T-helper 22 cell (primary cell): ENCODE results near the gene STK32B.

Source experiments
- DNase-seq: peaks from one replicate; pipeline ENCODE4 v3.0.0-alpha.2; 2020; ENCODE audit warnings: low read depth

Gene STK32B

DNA sequence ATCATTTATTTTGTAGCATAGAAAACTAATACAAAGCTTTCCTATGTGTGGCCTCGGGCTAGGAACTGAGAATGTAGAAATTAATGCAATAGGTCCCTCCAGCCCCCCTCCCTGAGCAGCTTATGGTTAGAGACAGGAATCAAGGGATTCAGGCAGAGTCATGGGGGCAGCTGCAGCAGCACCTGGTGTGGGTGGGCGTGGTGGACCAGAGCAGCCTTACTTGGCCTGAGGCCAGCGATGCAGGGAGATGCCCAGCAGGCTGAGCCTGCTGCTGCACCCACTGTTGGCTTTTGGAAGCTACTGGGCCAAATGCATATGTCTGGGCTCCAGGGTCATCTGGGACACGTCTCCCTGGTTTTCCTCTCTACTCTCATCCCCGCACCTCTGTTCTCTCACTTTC, 74.0 kb downstream of the STK32B start:
- no peak for DNase-seq

DNA sequence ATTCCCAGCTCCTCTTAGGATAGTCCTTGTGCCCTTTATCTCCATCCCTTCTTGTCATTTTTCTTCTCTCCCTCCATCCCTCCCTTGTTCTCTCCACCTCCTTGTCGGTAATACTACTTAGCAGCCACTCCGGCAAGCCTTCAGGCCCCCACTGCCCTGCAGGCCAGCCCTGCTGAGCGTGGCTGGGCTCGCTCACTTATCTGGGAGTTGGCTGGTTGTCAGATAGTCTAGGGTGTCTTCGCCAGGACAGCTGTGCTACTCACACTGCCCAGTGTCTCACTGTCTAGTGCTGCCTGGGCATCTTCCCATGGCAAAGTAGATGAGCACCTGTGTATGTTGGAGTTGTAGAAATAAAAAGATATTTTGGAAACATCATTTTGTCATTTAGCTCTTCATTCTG, 75.0 kb downstream of the STK32B start:
- no peak for DNase-seq

DNA sequence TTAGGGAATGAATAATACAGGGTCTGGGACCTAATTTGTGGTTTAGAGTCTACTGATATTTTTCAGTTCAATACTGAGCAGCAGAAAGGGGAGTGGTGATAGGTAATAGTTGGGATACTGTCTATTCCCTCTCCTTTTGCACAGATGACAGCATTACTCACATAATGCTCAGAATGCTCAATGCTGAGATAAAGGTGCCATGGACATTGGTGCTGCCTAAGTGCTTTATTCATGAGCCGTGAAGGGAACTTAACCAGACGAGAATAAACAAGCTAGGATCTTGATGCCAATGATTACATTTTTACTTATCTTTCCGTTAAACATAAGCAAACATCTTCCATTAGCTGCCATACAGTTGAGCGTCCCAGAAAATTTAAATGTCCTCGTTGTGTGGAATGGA, 75.6 kb downstream of the STK32B start:
- DNase-seq = no peak

DNA sequence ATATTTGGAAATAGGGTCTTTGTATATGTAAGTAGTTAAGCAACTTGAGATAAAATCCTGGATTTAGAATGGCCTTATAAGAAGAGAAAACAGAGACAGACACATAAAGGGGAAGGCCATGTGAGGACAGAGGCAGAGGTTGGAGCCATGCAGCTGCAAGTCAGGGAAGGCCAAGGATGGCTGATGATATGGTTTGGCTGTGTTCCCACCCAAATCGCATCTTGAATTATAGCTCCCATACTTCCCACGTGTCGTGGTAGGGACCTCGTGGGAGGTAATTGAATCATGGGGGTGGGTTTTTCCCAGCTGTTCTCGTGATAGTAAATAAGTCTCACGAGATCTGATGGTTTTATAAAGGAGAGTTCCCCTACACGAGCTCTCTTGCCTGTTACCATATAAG, 76.3 kb downstream of the STK32B start:
- no peak for DNase-seq

DNA sequence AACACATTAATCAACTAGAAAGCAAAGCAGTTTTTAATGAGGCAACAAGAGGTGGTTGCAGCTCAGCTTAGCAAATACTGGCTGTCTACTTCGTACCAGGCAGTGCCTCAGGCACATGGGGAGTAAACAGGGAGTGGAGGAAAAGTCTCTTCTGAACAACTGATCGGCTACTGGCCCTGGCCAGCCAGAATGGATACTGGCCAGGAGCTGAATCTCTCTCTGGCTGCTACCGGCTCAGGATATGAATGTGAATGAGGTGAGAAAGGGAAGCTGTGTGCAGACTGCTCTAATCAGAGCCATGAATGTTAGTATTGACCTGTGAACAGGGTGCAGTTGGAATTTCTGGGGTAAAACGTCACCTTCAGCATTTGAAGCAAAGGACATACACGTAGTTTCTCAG, 77.3 kb downstream of the STK32B start:
- DNase-seq = no peak

DNA sequence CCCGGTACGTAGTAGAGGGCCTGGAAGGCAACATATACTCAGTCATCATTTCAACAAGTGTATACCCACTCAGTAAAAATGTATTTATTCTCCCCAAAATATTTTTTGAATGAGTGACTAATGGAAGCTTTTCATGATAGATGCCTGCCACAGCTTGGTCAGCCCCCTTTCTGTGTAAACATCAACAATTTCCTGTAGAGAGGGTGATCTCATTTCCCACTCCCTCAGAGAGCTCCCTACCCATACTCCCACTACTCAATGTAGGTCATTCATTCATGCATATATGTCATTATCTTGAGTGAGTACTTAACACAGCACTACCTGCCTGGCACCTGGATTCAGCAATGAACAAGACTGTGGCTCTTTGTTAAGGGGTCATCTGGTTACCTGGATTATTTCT, 81.9 kb downstream of the STK32B start:
- DNase-seq = no peak

DNA sequence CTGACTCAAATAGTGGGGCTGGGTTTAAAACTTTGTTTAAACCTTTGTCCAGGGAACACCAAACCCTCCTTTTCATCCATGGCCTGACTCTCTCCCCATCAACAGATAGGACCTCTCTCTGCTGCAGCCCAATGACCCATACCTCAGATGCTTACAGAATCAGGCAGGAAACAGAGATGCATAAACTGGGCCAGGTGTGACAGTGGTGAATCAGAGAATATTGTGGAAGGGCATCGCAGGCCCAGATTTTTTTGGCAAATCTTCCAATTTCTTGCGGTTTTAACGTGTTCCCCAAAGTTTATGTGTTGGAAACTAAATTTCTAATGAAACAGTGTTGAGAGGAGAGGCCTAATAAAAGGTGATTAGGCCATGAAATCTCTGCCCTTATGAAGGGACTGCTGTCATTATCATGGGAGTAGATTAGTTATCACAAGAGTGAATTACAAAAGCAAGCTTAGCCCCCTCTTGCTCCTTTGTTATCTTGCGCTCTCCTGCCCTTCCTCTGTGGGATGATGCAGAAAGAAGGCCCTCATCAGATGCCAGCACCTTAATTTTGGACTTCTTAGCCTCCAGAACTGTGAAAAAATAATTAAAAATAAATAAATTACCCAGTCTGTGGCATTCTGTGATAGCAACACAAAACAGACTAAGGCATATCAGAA, 82.8 kb downstream of the STK32B start:
- no peak for DNase-seq

DNA sequence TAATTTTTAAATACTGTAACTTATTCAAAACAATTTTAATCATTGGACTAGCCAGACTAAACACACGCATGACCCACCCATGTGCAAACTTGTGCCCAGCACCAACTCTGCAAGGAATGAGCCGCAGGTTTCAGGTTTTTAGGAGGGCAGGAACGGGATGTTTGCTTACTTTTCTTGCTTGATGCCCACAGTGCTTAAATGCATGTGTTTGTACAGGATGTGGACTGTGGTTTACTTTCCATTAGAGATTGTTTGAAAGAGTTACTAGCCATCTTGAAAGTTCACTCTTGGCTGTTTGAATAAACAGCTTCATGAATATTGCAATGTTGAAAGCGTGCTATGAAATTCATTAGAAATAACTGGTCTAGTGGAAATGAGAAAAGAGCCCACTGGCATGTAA, 83.3 kb downstream of the STK32B start:
- no peak for DNase-seq

DNA sequence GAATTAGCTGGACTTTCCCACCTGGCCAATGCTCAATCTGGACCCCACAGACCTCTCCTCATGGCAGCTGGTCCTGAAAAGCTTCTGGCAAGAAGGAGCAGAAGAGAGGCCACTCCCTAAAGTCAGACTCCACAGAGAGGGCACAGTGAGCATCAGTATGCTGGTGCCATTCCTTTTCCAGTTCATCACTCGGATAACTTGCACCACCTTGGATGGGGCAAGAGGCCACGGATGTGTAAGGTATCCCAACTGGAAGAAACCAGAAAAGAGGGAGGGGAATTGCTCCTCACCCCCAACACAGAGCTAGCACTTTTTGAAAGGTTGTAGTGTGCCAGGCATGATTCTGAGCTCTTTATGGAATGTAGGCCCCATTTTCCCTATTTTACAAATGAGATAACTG, 85.9 kb downstream of the STK32B start:
- no peak for DNase-seq

DNA sequence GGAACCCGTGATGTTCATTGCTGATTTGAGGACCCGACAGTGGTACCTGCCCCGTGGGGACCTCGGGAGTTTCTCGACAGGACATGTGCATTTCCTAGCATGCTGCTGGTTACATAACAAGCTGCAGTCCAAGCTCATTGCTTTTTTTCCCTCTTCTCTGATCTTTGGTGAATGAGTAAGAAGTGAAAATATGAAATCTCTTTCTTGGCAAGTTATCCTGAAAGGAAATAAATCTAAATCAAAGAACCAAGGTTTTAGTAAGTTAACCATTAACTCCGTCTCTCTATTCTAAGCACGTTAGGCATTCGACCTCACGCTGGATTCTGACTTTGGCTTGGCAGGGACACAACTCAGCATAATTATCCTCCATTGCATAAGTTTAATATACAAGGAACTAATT, 86.6 kb downstream of the STK32B start:
- no peak for DNase-seq

DNA sequence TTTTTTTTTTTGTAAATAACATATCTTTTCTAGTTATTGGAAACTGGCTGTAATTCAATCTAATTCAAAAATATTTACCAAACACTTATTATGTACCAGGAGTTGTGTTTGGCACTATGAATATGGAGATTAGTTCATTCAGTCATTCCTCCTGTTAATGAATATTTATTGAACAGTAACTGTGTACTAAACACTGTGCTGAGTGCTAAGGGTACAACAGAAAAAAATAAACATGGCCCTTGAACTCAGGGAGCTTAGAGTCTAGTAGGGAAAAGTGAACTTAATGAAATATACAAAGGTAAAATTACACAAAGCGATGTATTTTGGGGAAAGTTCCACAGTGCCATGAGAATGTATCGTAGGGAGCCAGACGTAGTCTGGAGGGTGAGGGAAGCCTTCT, 87.1 kb downstream of the STK32B start:
- DNase-seq = no peak

DNA sequence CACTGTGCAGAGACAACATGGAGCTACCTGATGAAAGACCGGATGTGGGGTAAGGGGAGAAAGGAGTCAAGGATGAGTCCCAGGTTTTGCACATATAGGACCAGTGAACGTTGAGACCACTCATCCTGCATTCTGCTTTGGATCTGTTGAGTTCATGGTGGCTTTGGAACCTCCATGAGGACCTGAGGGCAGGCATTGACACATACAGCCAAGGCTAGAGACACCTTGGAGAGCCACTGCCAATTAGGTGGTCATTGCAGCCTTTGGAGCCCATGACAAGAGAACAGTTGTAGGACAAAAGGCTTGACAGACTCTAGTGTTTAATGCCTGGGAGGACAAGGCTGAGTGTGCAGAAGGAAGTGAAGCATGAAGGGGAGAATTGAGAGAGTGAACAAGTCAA, 87.9 kb downstream of the STK32B start:
- DNase-seq = no peak

DNA sequence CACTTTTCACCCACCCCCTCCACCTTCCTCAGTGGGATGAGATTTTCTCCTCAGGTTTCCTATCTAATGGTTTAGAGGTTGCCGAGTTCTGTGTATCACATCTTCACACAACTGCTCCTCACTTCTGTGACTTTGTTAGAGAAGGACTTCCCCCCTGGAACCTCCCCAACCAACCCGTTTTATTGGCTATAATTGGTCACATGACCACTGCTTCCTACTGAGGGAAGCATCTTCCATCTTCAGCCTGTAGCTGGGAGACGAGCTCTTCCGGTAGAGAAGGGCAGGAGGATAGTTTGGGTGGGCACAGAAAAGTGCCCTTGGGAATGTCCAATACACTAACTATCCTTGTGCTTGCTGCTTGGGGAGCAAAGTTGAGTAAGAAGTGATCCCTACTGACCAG, 90.5 kb downstream of the STK32B start:
- no peak for DNase-seq

DNA sequence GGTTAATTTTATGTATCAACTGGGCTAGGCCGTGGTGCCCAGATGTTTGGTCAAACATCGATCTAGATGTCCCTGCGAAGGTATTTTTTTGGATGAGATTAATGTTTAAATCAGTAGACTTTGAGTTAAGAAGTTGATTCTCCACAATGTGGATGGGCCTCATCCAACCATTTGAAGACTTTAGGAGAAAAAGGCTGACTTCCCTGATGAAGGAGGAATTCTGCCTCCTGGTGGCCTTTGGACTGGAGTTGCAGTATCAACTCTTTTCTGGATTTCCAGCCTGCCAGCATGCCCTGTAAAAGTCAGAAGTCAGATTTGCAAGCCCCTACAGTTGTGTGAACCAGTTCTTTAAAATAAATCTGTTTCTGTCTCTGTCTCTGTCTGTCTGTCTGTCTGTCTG, 91.4 kb downstream of the STK32B start:
- no peak for DNase-seq

DNA sequence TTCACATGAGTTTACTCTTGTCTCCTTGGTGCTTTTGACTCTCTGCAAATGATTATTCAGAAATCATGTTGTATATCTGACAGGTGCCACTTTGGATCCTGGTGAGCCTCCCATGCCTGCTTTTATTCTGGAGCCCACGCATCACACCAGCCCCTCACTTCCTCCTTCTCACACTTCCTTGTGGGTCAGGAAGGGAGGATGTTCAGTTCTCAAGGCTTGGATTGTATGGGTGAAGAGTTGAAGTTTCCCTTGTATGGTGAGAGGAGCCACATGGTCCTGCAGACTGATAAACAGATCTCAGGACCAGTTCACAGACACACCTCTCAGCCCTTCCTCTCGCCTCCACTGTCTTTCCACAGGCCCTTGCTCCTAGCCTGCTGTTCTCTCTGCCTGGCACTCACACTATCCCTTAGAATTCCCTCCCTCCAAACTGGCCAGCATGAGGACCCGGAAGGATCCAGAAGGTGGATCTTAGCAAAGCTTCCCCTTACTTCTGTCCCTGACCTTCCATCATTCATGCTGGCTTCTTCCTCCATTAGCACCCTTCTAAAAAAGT, 92.1 kb downstream of the STK32B start:
- no peak for DNase-seq

DNA sequence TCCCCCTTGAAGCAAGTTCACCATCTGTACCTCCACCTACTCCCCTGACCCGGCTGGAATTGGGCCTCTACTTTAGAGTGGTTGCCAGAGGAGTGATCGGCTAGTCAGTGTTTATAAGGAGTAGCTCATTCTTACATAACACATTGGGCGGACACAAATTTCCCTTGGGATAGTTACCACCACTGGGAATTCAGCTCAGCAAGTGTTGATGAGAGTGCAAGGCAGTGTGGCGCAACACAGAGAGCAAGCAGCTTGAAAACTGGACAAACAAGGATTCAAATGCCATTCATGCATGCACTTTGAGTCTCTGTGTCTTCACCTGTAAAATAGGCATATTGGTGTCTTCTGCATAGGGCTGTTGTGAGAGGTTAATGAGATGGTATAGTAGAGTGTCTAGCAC, 92.7 kb downstream of the STK32B start:
- DNase-seq = no peak

DNA sequence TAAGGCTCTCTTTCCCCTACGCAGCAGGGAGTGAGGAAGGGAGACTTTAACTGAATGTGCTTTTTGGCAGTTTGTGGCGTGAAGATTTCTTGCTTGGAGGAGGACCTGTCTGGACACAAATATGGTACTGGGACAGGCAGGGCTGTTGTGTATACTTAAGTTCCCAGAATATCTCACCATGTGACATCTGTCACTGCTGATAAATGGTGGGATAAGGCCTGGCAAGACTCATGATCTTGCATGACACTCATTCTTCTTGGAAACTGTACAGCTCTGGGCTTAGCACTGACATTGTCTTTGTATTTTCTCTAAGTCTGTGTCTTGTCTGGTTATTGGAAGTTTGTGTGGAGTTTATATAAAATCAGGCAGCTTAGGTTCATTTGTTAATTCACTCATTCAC, 93.1 kb downstream of the STK32B start:
- DNase-seq = no peak

DNA sequence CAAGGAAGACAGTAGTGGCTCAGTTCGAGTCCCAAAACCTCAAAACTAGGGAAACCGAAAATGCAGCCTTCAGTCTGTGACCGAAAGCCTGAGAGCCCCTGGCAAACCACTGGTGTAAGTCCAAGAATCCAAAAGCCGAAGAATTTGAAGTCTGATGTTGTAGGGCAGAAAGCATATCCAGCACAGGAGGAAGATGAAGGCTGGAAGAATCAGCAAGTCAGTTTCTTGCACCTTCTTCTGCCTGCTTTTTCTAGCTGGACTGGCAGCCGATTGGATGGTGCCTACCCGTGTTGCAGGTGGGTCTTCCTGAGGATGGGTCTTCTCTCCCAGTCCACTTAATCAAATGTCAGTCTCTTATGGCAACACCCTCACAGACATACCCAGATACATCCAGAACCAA, 95.0 kb downstream of the STK32B start:
- DNase-seq = no peak

DNA sequence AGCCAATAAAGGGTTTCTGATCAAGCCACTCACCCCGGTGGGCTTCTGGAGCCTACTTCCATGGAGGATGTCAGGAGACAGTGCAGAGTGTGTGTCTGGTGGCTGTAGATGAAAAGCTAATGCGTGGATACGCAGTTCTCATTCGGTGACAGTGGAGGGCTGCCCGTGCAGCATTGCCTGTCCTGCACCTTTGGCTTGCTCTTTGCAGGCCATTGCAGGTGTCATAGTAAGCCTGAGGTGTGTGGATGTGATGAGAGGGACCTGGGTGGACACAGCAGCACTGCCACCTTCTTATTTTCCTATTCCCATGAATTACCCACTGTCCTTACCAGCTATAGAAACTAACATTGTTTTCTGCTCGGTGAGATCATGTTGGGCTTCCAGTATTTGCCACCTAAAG, 101.2 kb downstream of the STK32B start:
- DNase-seq = no peak

DNA sequence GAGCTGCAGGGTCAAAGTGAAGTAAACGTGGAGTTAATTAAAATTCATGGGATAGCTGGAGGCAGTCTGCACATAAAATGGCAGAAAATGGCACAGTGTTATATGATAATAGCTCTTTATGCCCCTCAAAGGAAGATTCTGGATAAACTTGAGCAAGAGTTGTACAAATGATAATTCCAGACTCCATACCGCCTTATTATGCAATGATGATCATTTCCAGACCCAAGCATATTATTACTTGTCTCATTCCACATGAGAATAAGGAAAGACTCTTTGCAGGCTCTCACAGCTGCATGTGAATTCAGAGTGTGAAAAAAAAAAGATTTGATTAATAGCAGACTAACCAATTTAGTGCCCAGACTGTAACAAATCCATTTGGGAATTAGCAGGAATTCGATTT, 105.4 kb downstream of the STK32B start:
- no peak for DNase-seq

DNA sequence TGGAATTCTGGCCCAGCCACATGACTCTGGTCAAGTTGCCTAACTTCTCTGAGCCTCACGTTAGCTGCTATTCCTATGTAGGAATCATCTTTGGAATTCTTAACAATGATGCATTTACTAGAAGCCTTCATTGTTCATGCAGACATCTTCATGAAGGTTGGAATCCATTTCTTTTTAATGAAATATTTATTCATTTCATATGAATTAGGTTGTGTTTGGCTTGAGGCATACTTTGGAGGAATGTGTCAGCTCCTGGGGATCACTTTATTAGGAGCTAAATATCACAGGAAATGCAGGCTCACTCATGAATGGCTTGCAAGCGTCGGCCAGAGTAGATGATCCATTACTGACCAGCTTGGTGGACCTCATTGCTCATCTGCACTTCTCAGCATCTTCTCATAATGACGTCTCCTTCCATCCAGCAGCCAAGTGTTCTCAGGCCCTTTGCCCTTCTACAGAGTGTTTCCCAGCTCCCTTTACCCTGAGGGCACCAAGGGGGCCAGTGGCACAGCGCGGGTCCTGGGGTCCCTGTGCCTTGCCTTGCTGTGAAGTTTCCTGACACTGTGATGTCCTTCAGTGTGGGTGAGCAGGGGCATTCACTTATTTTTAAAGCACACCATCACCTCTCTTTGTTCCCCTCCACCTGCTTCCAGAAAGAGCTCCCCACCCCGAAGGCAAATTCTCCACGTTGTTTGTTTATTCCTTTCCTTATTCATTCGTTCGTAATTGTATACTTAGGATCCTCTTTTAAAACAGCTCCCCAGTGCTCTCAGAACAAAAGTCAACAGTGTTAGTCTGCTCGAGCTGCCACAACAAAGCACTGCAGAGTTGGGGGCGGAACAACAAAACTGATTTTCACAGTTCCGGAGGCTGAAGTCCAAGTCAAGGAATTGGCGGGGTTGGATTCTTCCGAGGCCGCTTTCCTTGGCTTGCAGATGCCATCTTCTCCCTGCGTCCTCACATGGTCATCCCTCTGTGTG, 106.8 kb downstream of the STK32B start:
- DNase-seq = no peak

DNA sequence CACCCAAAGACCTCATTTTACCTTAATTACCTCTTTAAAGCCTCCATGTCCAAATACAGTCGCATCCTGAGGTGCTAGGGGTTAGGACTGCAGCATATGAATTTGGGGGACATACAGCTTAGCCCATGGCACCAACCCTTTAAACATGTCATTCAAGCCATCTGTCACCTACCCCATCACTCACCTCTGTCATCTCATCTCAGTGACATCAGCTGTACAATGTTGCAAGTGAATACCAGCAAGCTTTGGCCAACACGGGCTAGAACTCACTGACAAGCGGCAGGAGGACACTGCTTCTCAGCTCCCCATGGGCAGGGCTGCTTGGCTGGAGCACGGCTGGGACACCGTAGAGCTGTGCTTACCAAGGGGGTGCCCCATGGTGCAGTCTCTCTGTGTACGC, 107.5 kb downstream of the STK32B start:
- DNase-seq = no peak

DNA sequence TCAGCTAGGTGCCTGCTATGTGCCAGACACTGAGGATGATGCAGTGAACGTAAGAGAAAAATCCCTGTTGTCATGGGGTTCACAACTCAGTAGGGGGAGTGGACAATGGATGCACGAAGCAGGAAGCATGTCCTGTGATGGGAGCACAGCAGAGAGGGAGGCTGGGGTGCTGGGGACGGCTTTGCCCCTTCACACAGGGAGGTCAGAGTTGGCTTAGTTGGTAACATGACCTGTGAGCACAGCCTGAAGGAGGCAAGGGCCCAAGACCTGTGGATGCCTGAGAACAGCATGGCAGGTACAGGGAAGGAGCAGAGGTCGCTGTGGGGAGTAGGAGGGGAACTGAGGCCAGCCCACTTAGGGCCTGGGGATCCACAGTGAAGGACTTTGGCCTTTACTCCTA, 109.4 kb downstream of the STK32B start:
- DNase-seq = no peak
